Measurements from ENCODE around the gene FBN1. TPM values are rescaled to one million over a fixed set of nuclear protein-coding genes. Genes with fewer than 3 reads are reported as not detected.

Gene FBN1
- total and polyA plus RNA-seq, 2 donors (not counting 3 experiments of a cell fraction or from before 2014, with no cell fraction given): 107 to 111 TPM

DNA sequence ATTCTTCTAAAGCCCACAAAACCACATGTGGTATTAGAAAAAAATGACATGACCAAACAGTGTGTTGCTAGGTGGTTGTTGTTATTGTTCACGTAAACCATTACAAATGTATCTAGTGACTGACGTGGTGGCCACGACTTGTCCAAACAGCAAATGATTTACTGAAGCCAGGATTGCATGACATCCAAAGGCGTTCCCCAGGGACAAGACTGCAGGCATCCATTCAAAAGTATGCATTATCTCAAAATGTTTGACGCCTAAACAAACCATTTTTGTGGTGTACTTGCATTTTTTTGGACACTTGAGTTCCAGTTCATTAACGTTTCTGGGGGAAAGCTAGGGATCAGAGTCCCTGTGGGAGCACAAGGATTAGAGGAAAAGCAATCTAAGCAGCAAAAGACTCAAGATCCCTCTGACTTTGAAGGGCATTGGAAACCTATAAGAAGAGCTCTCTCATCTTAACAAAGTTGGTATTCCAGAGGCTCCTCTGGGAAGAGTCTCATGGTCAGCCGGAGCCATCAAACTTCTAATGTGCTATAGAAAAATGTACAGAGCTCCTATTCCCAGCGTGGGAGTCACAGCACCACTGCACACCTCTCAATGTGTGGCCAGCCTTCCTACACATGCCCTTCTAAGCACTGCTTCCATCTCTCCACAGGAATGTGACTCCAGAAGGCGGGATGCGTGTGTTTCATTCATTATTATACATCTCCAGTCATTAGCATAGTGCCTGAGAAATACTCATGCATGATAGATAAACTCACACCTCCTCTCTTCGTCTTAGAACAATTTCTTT, 62.9 kb downstream of the FBN1 start:
- BruUV-seq (replicated peaks): no TSS peak
- ChIA-PET CTCF (no interaction called here), POLR2A (no interaction called here)
- DNase-seq (ENCODE audit: low read depth, low spot score): no peak
- dilution Hi-C loops (cut with MboI; ENCODE audit: extremely low pct_ligation_motif_present, low sequenced_read_pairs) (no loop called here), intact Hi-C loops (cut with micrococcal nuclease) (no loop called here)
- Histone ChIP-seq H2AFZ (ENCODE audit: low read depth, low read length) (no peak overlapping the region), H3K27ac (ENCODE audit: insufficient read depth, low read depth, low read length) (no peak overlapping the region), H3K9me3 (replicated peaks; ENCODE audit: control insufficient read depth, insufficient read depth, low read length) (no peaks in the 10 kb centered on the region), H3K9me1 (replicated peaks; ENCODE audit: control insufficient read depth, extremely low read depth, insufficient read depth, low read length) (no peaks in the 10 kb centered on the region), H4K20me1 (replicated peaks; ENCODE audit: control insufficient read depth, extremely low read depth, insufficient read depth, low read length) (no peaks in the 10 kb centered on the region), H3K4me2 (ENCODE audit: insufficient read depth, low read length) (no peak overlapping the region), H3K27me3 (ENCODE audit: control insufficient read depth in 2 of 2, insufficient read depth in 2 of 2, low read length in 2 of 2) (no peaks in the 10 kb centered on the region), H3K36me3 (ENCODE audit: control insufficient read depth in 2 of 2, extremely low read depth in 1 of 2, insufficient read depth in 2 of 2, low read length in 2 of 2) (no peaks in the 10 kb centered on the region), H3K4me1 (ENCODE audit: control insufficient read depth, extremely low read depth, insufficient read depth, low read length) (peaks cover 5% of the 10 kb centered on the region), H3K9ac (replicated peaks; ENCODE audit: extremely low read depth, insufficient read depth, low read length) (no peak overlapping the region), H3K4me3 (replicated peaks in 1 of 3; ENCODE audit: insufficient read depth in 1 of 3, low read depth in 1 of 3, low read length in 3 of 3) (no peak overlapping the region), H3K79me2 (ENCODE audit: control insufficient read depth, insufficient read depth, low read length) (no peaks in the 10 kb centered on the region)
- no peak for FAIRE-seq
- TF ChIP-seq FOS (IDR thresholded peaks at IDR 0.05; ENCODE audit: borderline replicate concordance, insufficient read depth, low read length): no peak
- TF ChIP-seq EZH2 (IDR thresholded peaks at IDR 0.05; ENCODE audit: borderline replicate concordance, low read depth, low read length, severe bottlenecking): no peak
- TF ChIP-seq, protein P1, sequence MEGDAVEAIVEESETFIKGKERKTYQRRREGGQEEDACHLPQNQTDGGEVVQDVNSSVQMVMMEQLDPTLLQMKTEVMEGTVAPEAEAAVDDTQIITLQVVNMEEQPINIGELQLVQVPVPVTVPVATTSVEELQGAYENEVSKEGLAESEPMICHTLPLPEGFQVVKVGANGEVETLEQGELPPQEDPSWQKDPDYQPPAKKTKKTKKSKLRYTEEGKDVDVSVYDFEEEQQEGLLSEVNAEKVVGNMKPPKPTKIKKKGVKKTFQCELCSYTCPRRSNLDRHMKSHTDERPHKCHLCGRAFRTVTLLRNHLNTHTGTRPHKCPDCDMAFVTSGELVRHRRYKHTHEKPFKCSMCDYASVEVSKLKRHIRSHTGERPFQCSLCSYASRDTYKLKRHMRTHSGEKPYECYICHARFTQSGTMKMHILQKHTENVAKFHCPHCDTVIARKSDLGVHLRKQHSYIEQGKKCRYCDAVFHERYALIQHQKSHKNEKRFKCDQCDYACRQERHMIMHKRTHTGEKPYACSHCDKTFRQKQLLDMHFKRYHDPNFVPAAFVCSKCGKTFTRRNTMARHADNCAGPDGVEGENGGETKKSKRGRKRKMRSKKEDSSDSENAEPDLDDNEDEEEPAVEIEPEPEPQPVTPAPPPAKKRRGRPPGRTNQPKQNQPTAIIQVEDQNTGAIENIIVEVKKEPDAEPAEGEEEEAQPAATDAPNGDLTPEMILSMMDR (IDR thresholded peaks at IDR 0.05; ENCODE audit: extremely low read depth in 1 of 2, insufficient read depth in 1 of 2, low read depth in 1 of 2, low read length in 2 of 2): no peak
- TF ChIP-seq, protein P2, sequence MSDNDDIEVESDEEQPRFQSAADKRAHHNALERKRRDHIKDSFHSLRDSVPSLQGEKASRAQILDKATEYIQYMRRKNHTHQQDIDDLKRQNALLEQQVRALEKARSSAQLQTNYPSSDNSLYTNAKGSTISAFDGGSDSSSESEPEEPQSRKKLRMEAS (IDR thresholded peaks at IDR 0.05; ENCODE audit: insufficient read depth, insufficient read length): no peak
- no peak for TF ChIP-seq MYC (IDR thresholded peaks at IDR 0.05; ENCODE audit: low read depth, low read length)
- no peak for TF ChIP-seq POLR2AphosphoS5 (IDR thresholded peaks at IDR 0.05; ENCODE audit: insufficient read depth, low read depth, low read length)
- no peak for TF ChIP-seq JUN (IDR thresholded peaks at IDR 0.05; ENCODE audit: borderline replicate concordance, insufficient read depth, insufficient read length, low read depth)
- no peak for TF ChIP-seq GATA2 (IDR thresholded peaks at IDR 0.05; ENCODE audit: insufficient read depth, insufficient read length, low read depth, low read length)
- TF ChIP-seq POLR2A (IDR thresholded peaks at IDR 0.05; ENCODE audit: low read depth, low read length): no peak

All from endothelial cell of umbilical vein (primary cell).